Measurements from ENCODE around the gene FBN3.
"Not testable (repeated sequence)": the region's sequence is repeated elsewhere in the genome, so short reads cannot be mapped to it uniquely, and the experiment has no call there.

The FBN3 gene

GRCh38 chr19:8028951-8029491 lies 120.4 kb downstream of the FBN3 start:
- DNase-seq (ENCODE audit: low read depth in 1 of 2, low spot score in 1 of 2): no peak
- TF ChIP-seq POLR2AphosphoS5 (IDR thresholded peaks at IDR 0.05; ENCODE audit: low read depth): no peak
- no peak for TF ChIP-seq GABPA (IDR thresholded peaks at IDR 0.05; ENCODE audit: low read depth)
- no peak for TF ChIP-seq CTCF (IDR thresholded peaks at IDR 0.05; ENCODE audit: insufficient read depth, low read length)
- Histone ChIP-seq H3K27ac (replicated peaks) (no peak overlapping the region), H3K4me3 (replicated peaks; ENCODE audit: insufficient read depth, low read length) (no peak overlapping the region), H3K27me3 (ENCODE audit: insufficient read depth, poor library complexity, severe bottlenecking) (no peaks in the 10 kb centered on the region)

- H3K27me3 ChIP-seq (ENCODE audit: insufficient read depth, poor library complexity, severe bottlenecking): no peaks in the 10 kb centered on the region
- no peak overlapping the region for H3K4me3 ChIP-seq (replicated peaks; ENCODE audit: insufficient read depth, low read length)
- no peak overlapping the region for H3K27ac ChIP-seq (replicated peaks)
- no peak for DNase-seq (ENCODE audit: low read depth in 1 of 2, low spot score in 1 of 2)
- no peak for TF ChIP-seq REST (IDR thresholded peaks at IDR 0.05; ENCODE audit: insufficient replicate concordance, low read depth)
- TF ChIP-seq GABPA (IDR thresholded peaks at IDR 0.05; ENCODE audit: low read depth): no peak
- TF ChIP-seq POLR2AphosphoS5 (IDR thresholded peaks at IDR 0.05; ENCODE audit: low read depth): no peak
- TF ChIP-seq SPI1 (IDR thresholded peaks at IDR 0.05; ENCODE audit: borderline replicate concordance, low read depth): no peak
- TF ChIP-seq CTCF (IDR thresholded peaks at IDR 0.05; ENCODE audit: insufficient read depth, low read length): no peak
Observed at GRCh38 chr19:8025316-8025715, 124.1 kb downstream of the FBN3 start.

GRCh38 chr19:8024256-8024655 lies 125.1 kb downstream of the FBN3 start:
- not testable (repeated sequence) for H3K4me3 ChIP-seq (replicated peaks; ENCODE audit: insufficient read depth, low read length); H3K27ac ChIP-seq (replicated peaks); H3K27me3 ChIP-seq (ENCODE audit: insufficient read depth, poor library complexity, severe bottlenecking); DNase-seq (ENCODE audit: low read depth in 1 of 2, low spot score in 1 of 2)

GRCh38 chr19:8023371-8023770 lies 126.0 kb downstream of the FBN3 start:
- TF ChIP-seq CTCF (IDR thresholded peaks at IDR 0.05; ENCODE audit: insufficient read depth, low read length) (no peak), SPI1 (IDR thresholded peaks at IDR 0.05; ENCODE audit: borderline replicate concordance, low read depth) (no peak), POLR2AphosphoS5 (IDR thresholded peaks at IDR 0.05; ENCODE audit: low read depth) (no peak), GABPA (IDR thresholded peaks at IDR 0.05; ENCODE audit: low read depth) (no peak), REST (IDR thresholded peaks at IDR 0.05; ENCODE audit: insufficient replicate concordance, low read depth) (no peak)
- Histone ChIP-seq H3K27me3 (ENCODE audit: insufficient read depth, poor library complexity, severe bottlenecking) (no peaks in the 10 kb centered on the region), H3K27ac (replicated peaks) (no peak overlapping the region)

More at GRCh38 chr19:8023371-8023770, 126.0 kb downstream of the FBN3 start:
- H3K4me3 ChIP-seq (replicated peaks; ENCODE audit: insufficient read depth, low read length): no peak overlapping the region
- DNase-seq (ENCODE audit: low read depth in 1 of 2, low spot score in 1 of 2): no peak
